ENCODE data around the gene CNNM2.
"Not testable (repeated sequence)": the region's sequence is repeated elsewhere in the genome, so short reads cannot be mapped to it uniquely, and the experiment has no call there.

Gene CNNM2

DNA sequence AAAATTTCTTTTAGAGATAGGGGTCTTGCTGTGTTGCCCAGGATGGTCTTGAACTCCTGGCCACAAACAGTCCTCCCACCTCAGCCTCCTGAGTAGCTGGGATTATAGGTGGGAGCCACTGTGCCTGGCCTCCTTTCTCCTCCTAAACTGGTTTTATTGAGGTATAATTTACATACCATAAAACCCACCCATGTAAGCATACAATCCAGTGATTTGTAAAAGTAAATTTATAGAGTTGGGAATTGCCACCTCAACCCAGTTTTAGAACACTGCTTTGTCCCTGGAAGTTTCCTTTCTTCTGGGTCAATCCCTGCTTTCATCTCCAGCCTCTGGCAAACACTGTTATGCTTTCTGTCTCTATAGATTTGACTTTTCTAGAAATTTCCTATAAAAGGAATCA lies 49.0 kb downstream of the CNNM2 start:
- Histone ChIP-seq H3K36me3 (ENCODE audit: insufficient read depth, low read length) (no peaks in the 10 kb centered on the region), H3K9ac (ENCODE audit: low read length) (no peak overlapping the region), H3K27ac (ENCODE audit: low read depth, low read length, poor library complexity, severe bottlenecking) (no peak overlapping the region), H3K4me1 (ENCODE audit: insufficient read depth, low read length, severe bottlenecking) (no peaks in the 10 kb centered on the region), H3K9me2 (ENCODE audit: low read depth, low read length) (no peaks in the 10 kb centered on the region), H3K4me3 (ENCODE audit: low read depth, low read length, poor library complexity, severe bottlenecking) (no peak overlapping the region), H4K20me1 (ENCODE audit: insufficient read depth, low read length) (no peaks in the 10 kb centered on the region), H3K27me3 (ENCODE audit: insufficient read depth, low read length) (no peaks in the 10 kb centered on the region), H3K79me2 (ENCODE audit: insufficient read depth, low read length) (no peaks in the 10 kb centered on the region), H3K4me2 (ENCODE audit: low read length) (no peak overlapping the region), H2AFZ (ENCODE audit: low read length) (no peak overlapping the region), H3K9me3 (ENCODE audit: low read length) (no peaks in the 10 kb centered on the region), H3F3A (ENCODE audit: insufficient read depth, low read length) (no peaks in the 10 kb centered on the region)
- TF ChIP-seq, protein P1, sequence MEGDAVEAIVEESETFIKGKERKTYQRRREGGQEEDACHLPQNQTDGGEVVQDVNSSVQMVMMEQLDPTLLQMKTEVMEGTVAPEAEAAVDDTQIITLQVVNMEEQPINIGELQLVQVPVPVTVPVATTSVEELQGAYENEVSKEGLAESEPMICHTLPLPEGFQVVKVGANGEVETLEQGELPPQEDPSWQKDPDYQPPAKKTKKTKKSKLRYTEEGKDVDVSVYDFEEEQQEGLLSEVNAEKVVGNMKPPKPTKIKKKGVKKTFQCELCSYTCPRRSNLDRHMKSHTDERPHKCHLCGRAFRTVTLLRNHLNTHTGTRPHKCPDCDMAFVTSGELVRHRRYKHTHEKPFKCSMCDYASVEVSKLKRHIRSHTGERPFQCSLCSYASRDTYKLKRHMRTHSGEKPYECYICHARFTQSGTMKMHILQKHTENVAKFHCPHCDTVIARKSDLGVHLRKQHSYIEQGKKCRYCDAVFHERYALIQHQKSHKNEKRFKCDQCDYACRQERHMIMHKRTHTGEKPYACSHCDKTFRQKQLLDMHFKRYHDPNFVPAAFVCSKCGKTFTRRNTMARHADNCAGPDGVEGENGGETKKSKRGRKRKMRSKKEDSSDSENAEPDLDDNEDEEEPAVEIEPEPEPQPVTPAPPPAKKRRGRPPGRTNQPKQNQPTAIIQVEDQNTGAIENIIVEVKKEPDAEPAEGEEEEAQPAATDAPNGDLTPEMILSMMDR (IDR thresholded peaks at IDR 0.05; ENCODE audit: low read length), result no peak
- TF ChIP-seq EZH2 (IDR thresholded peaks at IDR 0.05; ENCODE audit: borderline replicate concordance, low read length), result no peak

DNA sequence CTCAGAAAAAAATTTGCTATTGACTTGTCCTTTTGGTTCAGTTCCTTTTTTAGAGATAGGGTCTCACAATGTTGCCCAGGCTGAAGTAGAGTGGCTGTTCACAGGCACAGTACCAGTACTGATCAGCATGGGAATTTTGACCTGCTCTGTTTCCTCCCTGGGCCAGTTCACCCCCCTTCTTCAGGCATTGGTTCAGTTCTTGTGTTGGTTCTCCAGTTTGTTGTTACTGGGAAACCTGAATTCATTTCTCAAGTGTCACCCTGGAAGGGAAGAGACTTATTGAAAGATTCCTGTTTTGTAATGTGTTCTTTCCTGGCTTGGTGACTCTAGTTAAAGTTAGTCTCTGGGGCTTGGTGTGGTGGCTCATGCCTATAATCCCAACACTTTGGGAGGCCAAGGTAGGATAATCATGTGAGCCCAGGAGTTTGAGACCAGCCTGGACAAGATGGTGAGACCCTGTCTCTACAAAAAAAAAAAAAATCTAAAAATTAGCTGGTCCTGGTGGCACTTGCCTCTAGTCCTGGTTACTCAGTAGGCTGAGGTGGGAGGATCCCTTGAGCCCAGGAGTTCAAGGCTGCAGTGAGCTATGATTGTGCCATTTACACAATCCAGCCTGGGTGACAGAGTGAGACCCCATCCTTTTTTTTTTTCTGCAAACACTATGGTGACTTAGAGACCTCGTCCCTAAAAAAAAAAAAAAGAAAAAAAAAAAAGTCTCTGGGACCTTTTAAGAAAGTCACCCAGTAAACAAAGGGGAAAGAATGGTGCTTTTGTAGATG lies 52.7 kb downstream of the CNNM2 start:
- Histone ChIP-seq H4K20me1 (ENCODE audit: insufficient read depth, low read length) (no peaks in the 10 kb centered on the region), H3K9ac (ENCODE audit: low read length) (no peak overlapping the region), H3K9me2 (ENCODE audit: low read depth, low read length) (no peaks in the 10 kb centered on the region), H3F3A (ENCODE audit: insufficient read depth, low read length) (no peaks in the 10 kb centered on the region), H2AFZ (ENCODE audit: low read length) (no peak overlapping the region), H3K79me2 (ENCODE audit: insufficient read depth, low read length) (no peaks in the 10 kb centered on the region), H3K36me3 (ENCODE audit: insufficient read depth, low read length) (no peaks in the 10 kb centered on the region), H3K4me3 (ENCODE audit: low read depth, low read length, poor library complexity, severe bottlenecking) (no peak overlapping the region), H3K9me3 (ENCODE audit: low read length) (no peaks in the 10 kb centered on the region), H3K27me3 (ENCODE audit: insufficient read depth, low read length) (no peaks in the 10 kb centered on the region), H3K27ac (ENCODE audit: low read depth, low read length, poor library complexity, severe bottlenecking) (no peak overlapping the region), H3K4me1 (ENCODE audit: insufficient read depth, low read length, severe bottlenecking) (no peaks in the 10 kb centered on the region), H3K4me2 (ENCODE audit: low read length) (no peak overlapping the region)
- TF ChIP-seq EZH2 (IDR thresholded peaks at IDR 0.05; ENCODE audit: borderline replicate concordance, low read length), result no peak
- TF ChIP-seq, protein P1 (IDR thresholded peaks at IDR 0.05; ENCODE audit: low read length), result no peak

DNA sequence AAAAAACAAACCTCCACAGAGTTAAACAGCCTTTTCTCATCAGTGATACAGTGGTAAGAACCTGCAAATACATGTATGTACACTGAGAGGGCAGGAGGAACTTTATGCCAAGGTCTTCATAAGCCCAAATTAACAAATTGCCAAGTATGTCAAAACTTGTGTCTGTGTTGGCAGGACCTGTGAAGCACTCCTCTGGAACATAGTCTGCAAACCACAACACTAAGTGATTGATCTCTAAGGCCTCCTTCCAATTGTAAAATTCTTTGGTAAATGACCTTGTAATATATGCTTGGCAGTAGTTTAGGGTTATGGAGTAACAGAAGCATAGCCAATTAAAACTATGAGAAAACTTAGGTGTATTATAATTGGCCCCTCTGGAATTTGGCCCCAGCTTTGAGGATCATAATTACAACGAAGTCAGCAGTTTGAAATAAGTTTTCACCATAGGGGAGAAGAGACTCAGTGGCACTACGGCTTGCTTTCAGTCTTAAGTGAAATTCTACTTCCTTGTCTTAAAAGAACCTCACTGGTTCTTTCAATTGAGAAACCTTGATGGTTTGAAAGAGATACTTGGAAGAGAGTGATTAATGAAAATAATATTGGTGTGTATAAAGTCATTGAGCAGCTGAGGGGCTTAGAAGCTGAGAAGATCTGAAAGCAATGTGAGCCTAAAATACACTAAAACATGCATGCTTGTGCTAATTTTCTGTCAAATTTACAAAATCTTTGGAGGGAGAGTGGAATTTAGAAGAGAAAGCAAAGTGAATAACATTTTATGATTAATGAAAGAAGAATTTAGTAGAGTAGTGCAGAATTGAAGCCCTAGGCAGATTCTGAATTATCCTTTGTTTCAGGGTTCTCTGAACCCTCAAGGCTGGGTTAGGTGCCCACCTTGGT lies 57.6 kb downstream of the CNNM2 start:
- no peaks in the 10 kb centered on the region for H3K36me3 ChIP-seq (ENCODE audit: insufficient read depth, low read length)
- H3K4me3 ChIP-seq (ENCODE audit: low read depth, low read length, poor library complexity, severe bottlenecking), result no peak overlapping the region
- no peak overlapping the region for H3K9ac ChIP-seq (ENCODE audit: low read length)
- no peaks in the 10 kb centered on the region for H3K9me2 ChIP-seq (ENCODE audit: low read depth, low read length)
- no peaks in the 10 kb centered on the region for H3K4me1 ChIP-seq (ENCODE audit: insufficient read depth, low read length, severe bottlenecking)
- no peaks in the 10 kb centered on the region for H3K79me2 ChIP-seq (ENCODE audit: insufficient read depth, low read length)
- no peak for TF ChIP-seq EZH2 (IDR thresholded peaks at IDR 0.05; ENCODE audit: borderline replicate concordance, low read length)
- TF ChIP-seq, protein P1 (IDR thresholded peaks at IDR 0.05; ENCODE audit: low read length), result no peak
- H3K4me2 ChIP-seq (ENCODE audit: low read length), result no peak overlapping the region
- H2AFZ ChIP-seq (ENCODE audit: low read length), result no peak overlapping the region
- no peaks in the 10 kb centered on the region for H3K27me3 ChIP-seq (ENCODE audit: insufficient read depth, low read length)
- H4K20me1 ChIP-seq (ENCODE audit: insufficient read depth, low read length), result no peaks in the 10 kb centered on the region
- H3F3A ChIP-seq (ENCODE audit: insufficient read depth, low read length), result no peaks in the 10 kb centered on the region
- H3K9me3 ChIP-seq (ENCODE audit: low read length), result no peaks in the 10 kb centered on the region
- no peak overlapping the region for H3K27ac ChIP-seq (ENCODE audit: low read depth, low read length, poor library complexity, severe bottlenecking)

DNA sequence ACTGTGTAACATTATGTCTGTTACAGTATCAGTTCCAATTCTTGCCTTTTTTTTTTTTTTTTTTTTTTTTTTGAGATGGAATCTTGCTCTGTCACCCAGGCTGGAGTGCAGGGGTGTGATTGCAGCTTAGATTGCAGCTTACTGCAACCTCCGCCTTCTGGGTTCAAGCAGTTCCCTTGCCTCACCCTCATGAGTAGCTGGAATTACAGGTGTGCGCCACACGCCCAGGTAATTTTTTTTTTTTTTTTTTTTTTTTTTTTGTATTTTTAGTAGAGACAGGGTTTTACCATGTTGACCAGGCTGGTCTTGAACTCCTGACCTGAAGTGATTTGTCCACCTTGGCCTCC lies 58.3 kb downstream of the CNNM2 start:
- H3K9me3 ChIP-seq (ENCODE audit: low read length); H3K4me2 ChIP-seq (ENCODE audit: low read length); H3K9ac ChIP-seq (ENCODE audit: low read length); H3K79me2 ChIP-seq (ENCODE audit: insufficient read depth, low read length); H3K36me3 ChIP-seq (ENCODE audit: insufficient read depth, low read length); H3K27me3 ChIP-seq (ENCODE audit: insufficient read depth, low read length); H3F3A ChIP-seq (ENCODE audit: insufficient read depth, low read length); H3K4me1 ChIP-seq (ENCODE audit: insufficient read depth, low read length, severe bottlenecking); H4K20me1 ChIP-seq (ENCODE audit: insufficient read depth, low read length); H3K4me3 ChIP-seq (ENCODE audit: low read depth, low read length, poor library complexity, severe bottlenecking); H2AFZ ChIP-seq (ENCODE audit: low read length); H3K27ac ChIP-seq (ENCODE audit: low read depth, low read length, poor library complexity, severe bottlenecking); H3K9me2 ChIP-seq (ENCODE audit: low read depth, low read length): not testable (repeated sequence)
